Measurements from ENCODE around the gene APOBEC3C.
"Not testable (repeated sequence)": the region's sequence is repeated elsewhere in the genome, so short reads cannot be mapped to it uniquely, and the experiment has no call there.

APOBEC3C gene

DNA sequence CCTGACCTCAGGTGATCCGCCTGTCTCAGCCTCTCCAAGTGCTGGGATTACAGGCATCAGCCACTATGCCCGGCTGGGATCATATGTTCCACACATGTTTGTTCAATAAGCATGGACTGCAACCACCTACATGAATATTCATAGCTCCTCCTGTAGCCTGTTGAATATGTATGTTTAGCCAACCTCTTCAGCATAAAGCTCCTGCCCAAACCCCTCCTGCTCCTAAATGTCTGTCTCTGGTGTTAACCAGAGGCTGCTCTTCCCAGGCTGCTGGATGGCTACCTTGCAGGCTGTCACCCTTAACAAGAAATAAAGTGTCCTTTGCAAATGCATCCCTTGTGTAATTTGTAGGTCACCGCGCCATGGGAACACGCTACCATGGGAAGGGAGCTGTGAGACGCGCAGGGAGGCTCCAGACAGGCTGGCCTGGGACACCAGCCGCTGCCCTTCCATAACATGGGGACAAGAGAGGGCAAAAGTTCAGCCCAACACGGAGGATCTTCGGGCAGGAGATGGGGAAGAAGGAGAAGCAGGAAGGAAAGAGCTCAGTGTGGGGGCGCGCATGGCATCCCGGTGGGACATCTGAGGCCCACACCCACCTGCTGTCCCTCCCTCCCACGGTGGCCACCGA, 6.1 kb downstream of the APOBEC3C start:
- Histone ChIP-seq H3K4me3 (ENCODE audit: low read depth in 1 of 2, low read length in 2 of 2) (peak overlapping the region in 1 of 2 donors; percentile 54), H3K4me1 (ENCODE audit: control insufficient read depth in 1 of 2, insufficient read depth in 2 of 2, low read length in 2 of 2) (peaks cover 5 to 17% of the 10 kb centered on the region in 2 donors)
- H3K36me3 ChIP-seq (ENCODE audit: control insufficient read depth in 1 of 2, insufficient read depth in 2 of 2, low read length in 2 of 2); H3K27me3 ChIP-seq (ENCODE audit: control insufficient read depth in 1 of 2, insufficient read depth in 2 of 2, low read length in 2 of 2); H3K27ac ChIP-seq (ENCODE audit: low read depth, low read length); H3K9me3 ChIP-seq (ENCODE audit: control insufficient read depth in 1 of 2, low read length in 2 of 2); H3K9ac ChIP-seq (ENCODE audit: low read depth in 1 of 2, low read length in 2 of 2): not testable (repeated sequence)

DNA sequence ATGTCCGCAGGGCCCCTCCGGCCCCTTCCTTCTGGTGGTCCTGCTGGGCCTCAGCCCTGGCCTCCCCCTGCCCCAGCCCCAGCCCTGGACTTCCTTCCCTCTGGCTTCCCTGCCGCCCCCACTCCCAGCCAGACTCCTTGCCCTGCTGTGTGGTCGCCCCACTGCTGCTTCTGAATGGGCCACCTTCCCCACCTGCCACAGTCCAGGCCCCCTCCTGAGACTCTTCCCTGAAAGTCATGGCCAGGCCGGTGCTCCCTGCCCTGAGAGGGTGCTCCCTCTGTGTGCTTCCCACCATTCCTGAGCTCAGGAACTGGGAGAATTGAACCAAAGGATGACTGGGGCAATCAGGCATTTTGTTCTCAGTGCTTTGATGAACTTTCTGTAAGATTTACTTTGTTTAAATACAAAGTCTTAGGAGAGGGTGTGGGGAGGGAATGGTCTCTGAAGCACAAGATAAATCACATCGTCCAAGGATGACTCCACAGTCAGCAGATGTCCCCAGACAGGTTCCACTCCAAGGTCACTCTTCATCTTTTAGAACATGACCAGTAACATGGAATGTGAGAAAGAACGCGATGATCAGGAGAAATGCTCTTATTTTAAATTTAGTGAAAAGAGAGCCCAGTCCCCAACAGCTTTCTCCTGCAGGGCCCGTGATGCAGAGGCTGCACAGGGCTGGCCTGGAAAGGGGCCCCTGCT, 7.6 kb downstream of the APOBEC3C start:
- Histone ChIP-seq H3K4me1 (ENCODE audit: control insufficient read depth in 1 of 2, insufficient read depth in 2 of 2, low read length in 2 of 2) (peaks cover 0 to 15% of the 10 kb centered on the region in 2 donors), H3K9ac (ENCODE audit: low read depth in 1 of 2, low read length in 2 of 2) (peak overlapping the region; percentile 62 to 74), H3K36me3 (ENCODE audit: control insufficient read depth in 1 of 2, insufficient read depth in 2 of 2, low read length in 2 of 2) (peaks cover 0 to 10% of the 10 kb centered on the region in 2 donors), H3K4me3 (ENCODE audit: low read depth in 1 of 2, low read length in 2 of 2) (peak overlapping the region; percentile 69 to 77), H3K9me3 (ENCODE audit: control insufficient read depth in 1 of 2, low read length in 2 of 2) (no peaks in the 10 kb centered on the region), H3K27ac (ENCODE audit: low read depth, low read length) (peak overlapping the region; percentile 22), H3K27me3 (ENCODE audit: control insufficient read depth in 1 of 2, insufficient read depth in 2 of 2, low read length in 2 of 2) (no peaks in the 10 kb centered on the region)

DNA sequence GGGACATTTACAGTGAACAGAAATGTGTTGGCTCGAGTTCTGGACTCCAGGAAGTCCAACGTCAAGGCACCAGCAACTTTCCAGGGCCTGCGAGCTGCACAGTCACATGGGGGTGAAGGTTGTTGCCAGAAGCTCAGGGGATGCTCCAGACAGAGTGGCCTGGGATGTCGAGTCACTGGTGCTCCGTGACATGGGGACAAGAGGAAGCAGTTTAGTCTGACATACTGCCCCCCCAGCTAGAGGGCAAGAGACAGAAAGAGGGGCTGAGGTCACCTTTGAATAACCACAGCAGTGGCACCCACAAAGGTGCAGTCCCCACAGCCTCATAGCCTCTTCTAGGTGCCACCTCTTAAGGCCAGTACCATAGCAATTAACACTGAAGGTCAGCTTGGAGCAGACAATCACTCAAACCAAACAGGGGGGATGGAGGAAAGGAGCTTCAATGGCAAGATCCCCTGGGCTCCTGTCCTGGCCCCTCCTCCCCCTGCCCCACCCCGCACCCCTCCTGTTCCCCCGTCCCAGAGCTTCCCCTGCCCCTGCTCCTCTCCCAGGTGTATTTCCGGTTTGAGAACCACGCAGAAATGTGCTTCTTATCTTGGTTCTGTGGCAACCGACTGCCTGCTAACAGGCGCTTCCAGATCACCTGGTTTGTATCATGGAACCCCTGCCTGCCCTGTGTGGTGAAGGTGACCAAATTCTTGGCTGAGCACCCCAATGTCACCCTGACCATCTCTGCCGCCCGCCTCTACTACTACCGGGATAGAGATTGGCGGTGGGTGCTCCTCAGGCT, 10.7 kb downstream of the APOBEC3C start:
- H3K4me3 ChIP-seq (ENCODE audit: low read depth in 1 of 2, low read length in 2 of 2), result no peak overlapping the region
- no peaks in the 10 kb centered on the region for H3K9me3 ChIP-seq (ENCODE audit: control insufficient read depth in 1 of 2, low read length in 2 of 2)
- H3K36me3 ChIP-seq (ENCODE audit: control insufficient read depth in 1 of 2, insufficient read depth in 2 of 2, low read length in 2 of 2), result peaks cover 0 to 10% of the 10 kb centered on the region in 2 donors
- no peak overlapping the region for H3K27ac ChIP-seq (ENCODE audit: low read depth, low read length)
- peaks cover 0 to 15% of the 10 kb centered on the region in 2 donors for H3K4me1 ChIP-seq (ENCODE audit: control insufficient read depth in 1 of 2, insufficient read depth in 2 of 2, low read length in 2 of 2)
- H3K9ac ChIP-seq (ENCODE audit: low read depth in 1 of 2, low read length in 2 of 2), result no peak overlapping the region
- H3K27me3 ChIP-seq (ENCODE audit: control insufficient read depth in 1 of 2, insufficient read depth in 2 of 2, low read length in 2 of 2), result no peaks in the 10 kb centered on the region

DNA sequence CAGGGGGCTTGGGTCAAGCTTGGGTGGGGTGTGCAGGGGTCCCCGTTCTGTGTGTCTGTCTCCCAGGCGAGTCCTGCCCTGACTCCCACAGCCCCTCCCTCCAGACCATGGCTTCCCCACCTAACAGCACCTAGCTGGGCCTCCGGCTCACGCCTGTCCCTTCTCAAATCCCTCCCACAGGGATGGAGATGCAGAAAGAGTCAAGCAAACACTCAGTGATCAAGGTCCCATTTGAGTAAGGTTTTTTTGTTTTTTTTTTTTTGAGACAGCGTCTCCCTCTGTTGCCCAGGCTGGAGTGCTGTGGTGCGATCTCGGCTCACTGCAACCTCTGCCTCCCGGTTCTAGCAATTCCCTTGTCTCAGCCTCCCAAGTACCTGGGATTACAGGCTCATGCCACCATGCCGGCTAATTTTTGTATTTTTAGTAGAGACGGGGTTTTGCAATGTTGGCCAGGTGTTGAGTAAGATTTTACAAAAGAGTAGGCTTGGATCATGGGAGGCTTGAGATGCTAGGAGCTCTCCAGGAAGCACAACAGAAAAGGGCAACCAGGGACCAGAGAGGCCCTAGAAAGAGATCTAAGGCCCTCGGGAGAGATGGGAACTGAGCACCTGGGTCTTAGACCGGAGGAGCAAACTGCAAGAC, 12.6 kb downstream of the APOBEC3C start:
- Histone ChIP-seq H3K27me3 (ENCODE audit: control insufficient read depth in 1 of 2, insufficient read depth in 2 of 2, low read length in 2 of 2) (no peaks in the 10 kb centered on the region), H3K4me3 (ENCODE audit: low read depth in 1 of 2, low read length in 2 of 2) (no peak overlapping the region), H3K4me1 (ENCODE audit: control insufficient read depth in 1 of 2, insufficient read depth in 2 of 2, low read length in 2 of 2) (peaks cover 0 to 15% of the 10 kb centered on the region in 2 donors), H3K36me3 (ENCODE audit: control insufficient read depth in 1 of 2, insufficient read depth in 2 of 2, low read length in 2 of 2) (peaks cover 0 to 10% of the 10 kb centered on the region in 2 donors), H3K9me3 (ENCODE audit: control insufficient read depth in 1 of 2, low read length in 2 of 2) (no peaks in the 10 kb centered on the region), H3K27ac (ENCODE audit: low read depth, low read length) (no peak overlapping the region), H3K9ac (ENCODE audit: low read depth in 1 of 2, low read length in 2 of 2) (no peak overlapping the region)

DNA sequence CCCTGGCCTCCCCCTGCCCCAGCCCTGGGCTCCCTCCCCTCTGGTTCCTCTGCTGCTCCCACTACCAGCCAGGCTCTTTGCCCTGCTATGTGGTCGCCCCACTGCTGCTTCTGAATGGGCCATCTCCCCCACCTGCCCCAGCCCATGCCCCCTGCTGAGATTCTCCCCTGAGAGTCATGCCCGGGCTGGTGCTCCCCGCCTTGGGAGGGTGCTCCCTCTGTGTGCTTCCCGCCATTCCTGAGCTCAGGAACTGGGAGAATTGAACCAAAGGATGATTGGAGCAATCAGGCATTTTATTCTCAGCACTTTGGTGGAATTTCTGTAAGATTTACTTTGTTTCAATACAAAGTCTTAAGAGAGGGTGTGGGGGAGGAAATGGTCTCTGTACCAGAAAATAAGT, 13.7 kb downstream of the APOBEC3C start:
- peaks cover 0 to 11% of the 10 kb centered on the region in 2 donors for H3K4me1 ChIP-seq (ENCODE audit: control insufficient read depth in 1 of 2, insufficient read depth in 2 of 2, low read length in 2 of 2)
- H3K27me3 ChIP-seq (ENCODE audit: control insufficient read depth in 1 of 2, insufficient read depth in 2 of 2, low read length in 2 of 2), result no peaks in the 10 kb centered on the region
- no peak overlapping the region for H3K27ac ChIP-seq (ENCODE audit: low read depth, low read length)
- H3K36me3 ChIP-seq (ENCODE audit: control insufficient read depth in 1 of 2, insufficient read depth in 2 of 2, low read length in 2 of 2), result peaks cover 0 to 10% of the 10 kb centered on the region in 2 donors
- H3K9ac ChIP-seq (ENCODE audit: low read depth in 1 of 2, low read length in 2 of 2), result no peak overlapping the region
- no peaks in the 10 kb centered on the region for H3K9me3 ChIP-seq (ENCODE audit: control insufficient read depth in 1 of 2, low read length in 2 of 2)
- no peak overlapping the region for H3K4me3 ChIP-seq (ENCODE audit: low read depth in 1 of 2, low read length in 2 of 2)

DNA sequence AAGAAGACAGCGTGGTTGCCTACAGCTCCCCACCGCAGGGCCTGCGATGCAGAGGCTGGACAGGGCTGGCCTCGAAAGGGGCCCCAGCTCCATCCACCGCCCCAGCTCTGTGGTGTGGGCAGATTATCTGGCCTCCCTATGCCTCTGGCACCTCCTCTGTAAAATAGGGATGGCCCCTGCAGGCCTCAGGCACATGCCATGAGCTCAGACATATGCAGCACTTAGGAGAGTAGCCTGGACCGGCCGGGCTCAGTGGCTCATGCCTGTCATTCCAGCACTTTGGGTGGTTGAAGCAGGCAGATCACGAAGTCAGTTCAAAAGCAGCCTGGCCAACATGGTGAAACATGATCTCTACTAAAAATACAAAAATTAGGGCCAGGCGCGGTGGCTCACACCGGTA, 14.2 kb downstream of the APOBEC3C start:
- Histone ChIP-seq H3K4me1 (ENCODE audit: control insufficient read depth in 1 of 2, insufficient read depth in 2 of 2, low read length in 2 of 2) (peaks cover 0 to 11% of the 10 kb centered on the region in 2 donors), H3K9me3 (ENCODE audit: control insufficient read depth in 1 of 2, low read length in 2 of 2) (no peaks in the 10 kb centered on the region), H3K27me3 (ENCODE audit: control insufficient read depth in 1 of 2, insufficient read depth in 2 of 2, low read length in 2 of 2) (no peaks in the 10 kb centered on the region), H3K27ac (ENCODE audit: low read depth, low read length) (no peak overlapping the region), H3K36me3 (ENCODE audit: control insufficient read depth in 1 of 2, insufficient read depth in 2 of 2, low read length in 2 of 2) (peaks cover 0 to 10% of the 10 kb centered on the region in 2 donors), H3K9ac (ENCODE audit: low read depth in 1 of 2, low read length in 2 of 2) (no peak overlapping the region), H3K4me3 (ENCODE audit: low read depth in 1 of 2, low read length in 2 of 2) (no peak overlapping the region)

DNA sequence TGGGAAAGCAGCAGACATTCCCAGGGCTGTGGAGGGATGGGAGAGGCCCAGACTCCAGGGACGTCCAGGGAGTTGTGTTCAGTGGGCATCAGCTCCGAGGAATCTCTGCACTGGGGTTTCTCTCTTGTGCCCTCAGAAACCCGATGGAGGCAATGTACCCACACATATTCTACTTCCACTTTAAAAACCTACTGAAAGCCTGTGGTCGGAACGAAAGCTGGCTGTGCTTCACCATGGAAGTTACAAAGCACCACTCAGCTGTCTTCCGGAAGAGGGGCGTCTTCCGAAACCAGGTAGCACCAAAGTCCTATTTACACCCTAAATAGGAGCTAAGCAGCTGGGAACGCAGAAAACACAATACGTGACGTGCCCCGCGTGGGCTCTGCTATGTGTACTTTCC, 15.2 kb downstream of the APOBEC3C start:
- Histone ChIP-seq H3K4me3 (ENCODE audit: low read depth in 1 of 2, low read length in 2 of 2) (no peak overlapping the region), H3K9me3 (ENCODE audit: control insufficient read depth in 1 of 2, low read length in 2 of 2) (no peaks in the 10 kb centered on the region), H3K27ac (ENCODE audit: low read depth, low read length) (no peak overlapping the region), H3K27me3 (ENCODE audit: control insufficient read depth in 1 of 2, insufficient read depth in 2 of 2, low read length in 2 of 2) (no peaks in the 10 kb centered on the region), H3K36me3 (ENCODE audit: control insufficient read depth in 1 of 2, insufficient read depth in 2 of 2, low read length in 2 of 2) (peaks cover 0 to under 1% of the 10 kb centered on the region in 2 donors), H3K9ac (ENCODE audit: low read depth in 1 of 2, low read length in 2 of 2) (no peak overlapping the region), H3K4me1 (ENCODE audit: control insufficient read depth in 1 of 2, insufficient read depth in 2 of 2, low read length in 2 of 2) (peaks cover 0 to 9% of the 10 kb centered on the region in 2 donors)

DNA sequence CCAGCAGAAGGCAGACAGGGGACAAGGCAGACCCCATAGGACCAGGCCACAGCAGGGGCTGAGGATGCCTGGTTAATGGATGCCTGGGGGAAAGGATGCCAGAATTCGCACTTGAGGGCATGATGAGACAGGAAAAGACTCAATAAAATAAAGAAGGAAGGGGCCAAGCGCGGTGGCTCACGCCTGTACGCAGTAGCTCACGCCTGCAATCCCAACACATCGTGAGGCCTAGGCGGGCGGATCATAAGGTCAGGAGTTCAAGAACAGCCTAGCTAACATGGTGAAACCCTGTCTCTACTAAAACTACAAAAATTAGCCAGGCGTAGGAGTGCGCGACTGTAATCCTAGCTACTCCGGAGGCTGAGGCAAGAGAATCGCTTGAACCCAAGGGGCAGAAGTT, 16.6 kb downstream of the APOBEC3C start:
- H3K36me3 ChIP-seq (ENCODE audit: control insufficient read depth in 1 of 2, insufficient read depth in 2 of 2, low read length in 2 of 2), result no peaks in the 10 kb centered on the region
- H3K27ac ChIP-seq (ENCODE audit: low read depth, low read length), result no peak overlapping the region
- no peaks in the 10 kb centered on the region for H3K4me1 ChIP-seq (ENCODE audit: control insufficient read depth in 1 of 2, insufficient read depth in 2 of 2, low read length in 2 of 2)
- no peaks in the 10 kb centered on the region for H3K27me3 ChIP-seq (ENCODE audit: control insufficient read depth in 1 of 2, insufficient read depth in 2 of 2, low read length in 2 of 2)
- no peak overlapping the region for H3K9ac ChIP-seq (ENCODE audit: low read depth in 1 of 2, low read length in 2 of 2)
- no peaks in the 10 kb centered on the region for H3K9me3 ChIP-seq (ENCODE audit: control insufficient read depth in 1 of 2, low read length in 2 of 2)
- no peak overlapping the region for H3K4me3 ChIP-seq (ENCODE audit: low read depth in 1 of 2, low read length in 2 of 2)

DNA sequence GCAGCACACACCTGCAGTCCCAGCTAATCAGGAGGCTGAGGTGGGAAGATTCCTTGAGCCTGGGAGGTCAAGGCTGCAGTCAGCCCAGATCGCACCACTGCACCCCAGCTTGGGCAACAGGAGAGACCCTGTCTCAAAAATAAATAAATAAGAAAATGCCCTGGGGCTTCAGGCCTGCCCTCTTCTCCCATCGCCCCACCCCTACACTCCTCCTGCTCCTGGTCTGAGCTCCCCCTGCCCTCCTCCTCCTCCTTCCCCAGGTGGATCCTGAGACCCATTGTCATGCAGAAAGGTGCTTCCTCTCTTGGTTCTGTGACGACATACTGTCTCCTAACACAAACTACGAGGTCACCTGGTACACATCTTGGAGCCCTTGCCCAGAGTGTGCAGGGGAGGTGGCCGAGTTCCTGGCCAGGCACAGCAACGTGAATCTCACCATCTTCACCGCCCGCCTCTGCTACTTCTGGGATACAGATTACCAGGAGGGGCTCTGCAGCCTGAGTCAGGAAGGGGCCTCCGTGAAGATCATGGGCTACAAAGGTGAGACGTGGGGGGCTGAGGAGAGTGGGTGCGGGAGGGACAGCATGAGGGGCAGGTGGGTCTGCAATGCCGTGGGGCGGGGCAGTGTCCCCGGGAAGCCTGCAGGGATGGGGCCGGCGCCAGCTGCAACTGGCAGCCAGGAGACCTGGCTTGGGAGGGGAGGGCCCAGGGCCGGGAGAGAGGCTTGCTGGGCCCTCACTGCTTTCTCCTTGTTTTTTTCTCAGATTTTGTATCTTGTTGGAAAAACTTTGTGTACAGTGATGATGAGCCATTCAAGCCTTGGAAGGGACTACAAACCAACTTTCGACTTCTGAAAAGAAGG, 17.6 kb downstream of the APOBEC3C start:
- H3K4me1 ChIP-seq (ENCODE audit: control insufficient read depth in 1 of 2, insufficient read depth in 2 of 2, low read length in 2 of 2); H3K27ac ChIP-seq (ENCODE audit: low read depth, low read length); H3K4me3 ChIP-seq (ENCODE audit: low read depth in 1 of 2, low read length in 2 of 2); H3K9ac ChIP-seq (ENCODE audit: low read depth in 1 of 2, low read length in 2 of 2); H3K9me3 ChIP-seq (ENCODE audit: control insufficient read depth in 1 of 2, low read length in 2 of 2); H3K36me3 ChIP-seq (ENCODE audit: control insufficient read depth in 1 of 2, insufficient read depth in 2 of 2, low read length in 2 of 2); H3K27me3 ChIP-seq (ENCODE audit: control insufficient read depth in 1 of 2, insufficient read depth in 2 of 2, low read length in 2 of 2): not testable (repeated sequence)
